EH (cell line): ENCODE measurements around the gene FLCN.

Experiments
- DNase-seq: peaks from one replicate; pipeline ENCODE4 v3.0.0-alpha.2; 2015; ENCODE audit warnings: low read depth

The FLCN gene

GRCh38 chr17:17236295-17237025 is 508 bp downstream of the FLCN start:
- peak; percentile 49 for DNase-seq

GRCh38 chr17:17235212-17236174 is 1.5 kb downstream of the FLCN start:
- peak; percentile 58 for DNase-seq

- DNase-seq: no peak
Observed at GRCh38 chr17:17232303-17232621, 4.7 kb downstream of the FLCN start.

DNA sequence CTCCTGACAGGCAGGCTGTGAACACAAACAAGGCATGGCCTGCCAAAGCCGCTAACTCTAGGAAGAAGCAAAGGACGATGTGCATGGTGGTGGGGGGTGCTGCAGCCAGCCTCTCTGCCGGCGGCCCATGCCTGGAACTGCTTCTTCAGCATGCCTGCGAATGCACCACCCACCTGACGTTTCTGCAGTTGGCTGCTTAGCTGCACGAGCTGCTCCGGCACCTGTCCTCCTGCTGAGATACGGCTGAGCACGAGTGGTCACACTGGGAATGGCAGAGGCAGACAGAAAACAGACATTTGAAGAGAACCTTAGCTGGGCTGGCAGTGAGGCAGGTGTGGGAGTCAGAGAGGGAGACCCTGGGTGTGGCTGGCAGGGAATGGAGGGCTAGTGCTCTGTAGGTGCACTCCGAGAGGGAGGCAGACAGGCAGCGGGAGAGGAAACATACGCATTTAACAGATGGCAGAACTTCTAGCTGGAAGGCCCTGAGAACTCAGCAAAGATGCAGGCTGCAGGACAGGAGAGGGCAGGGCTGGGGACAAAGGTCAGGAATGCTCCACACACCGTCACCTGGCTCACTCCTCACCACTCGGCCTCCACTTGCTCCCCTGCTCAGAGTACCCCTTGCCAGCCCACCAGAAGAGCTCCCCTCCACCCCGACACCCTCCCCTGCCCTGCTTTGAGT is 5.2 kb downstream of the FLCN start:
- no peak for DNase-seq

DNA sequence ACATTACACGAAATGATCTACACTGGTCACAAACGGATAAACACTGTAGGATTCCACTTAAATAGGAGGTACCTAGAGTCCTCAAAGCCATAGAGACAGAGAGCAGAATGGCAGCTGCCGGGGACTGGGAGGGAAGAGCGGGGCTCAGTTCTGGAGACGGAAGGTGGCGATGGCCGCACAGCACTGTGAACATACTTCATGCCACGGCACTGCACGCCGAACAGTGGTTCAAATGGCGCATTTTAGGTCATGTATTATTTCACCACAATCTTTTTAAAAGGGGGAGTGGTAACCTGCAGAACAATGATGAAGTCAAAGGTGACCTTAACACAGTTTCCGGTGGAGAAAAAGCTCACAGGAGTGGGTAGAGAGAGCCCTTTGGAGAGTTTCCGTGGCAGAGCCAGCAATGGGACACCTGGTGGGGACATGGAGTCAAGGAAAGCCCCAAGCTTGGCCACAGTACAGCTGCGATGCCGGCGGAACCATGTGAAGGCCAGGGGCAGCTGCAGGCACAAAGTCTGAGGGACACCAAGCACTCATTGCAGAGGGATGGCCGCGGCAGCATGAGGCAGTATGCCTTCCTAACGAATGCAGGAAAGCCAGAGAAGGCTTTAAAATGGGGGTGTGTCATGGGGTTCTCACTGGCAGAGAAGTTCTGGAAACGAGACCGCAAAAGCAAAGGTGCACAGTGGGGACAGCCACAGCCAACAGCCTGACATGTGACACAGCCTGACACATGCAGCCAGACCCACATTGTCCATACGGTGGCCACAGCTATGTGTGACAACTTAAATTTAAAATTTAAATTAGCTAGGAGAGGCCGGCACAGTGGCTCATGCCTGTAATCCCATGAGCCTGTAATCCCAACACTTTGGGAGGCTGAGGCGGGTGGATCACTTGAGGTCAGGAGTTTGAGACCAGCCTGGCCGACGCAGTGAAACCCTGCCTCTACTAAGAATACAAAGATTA is 7.3 kb downstream of the FLCN start:
- DNase-seq: no peak

DNA sequence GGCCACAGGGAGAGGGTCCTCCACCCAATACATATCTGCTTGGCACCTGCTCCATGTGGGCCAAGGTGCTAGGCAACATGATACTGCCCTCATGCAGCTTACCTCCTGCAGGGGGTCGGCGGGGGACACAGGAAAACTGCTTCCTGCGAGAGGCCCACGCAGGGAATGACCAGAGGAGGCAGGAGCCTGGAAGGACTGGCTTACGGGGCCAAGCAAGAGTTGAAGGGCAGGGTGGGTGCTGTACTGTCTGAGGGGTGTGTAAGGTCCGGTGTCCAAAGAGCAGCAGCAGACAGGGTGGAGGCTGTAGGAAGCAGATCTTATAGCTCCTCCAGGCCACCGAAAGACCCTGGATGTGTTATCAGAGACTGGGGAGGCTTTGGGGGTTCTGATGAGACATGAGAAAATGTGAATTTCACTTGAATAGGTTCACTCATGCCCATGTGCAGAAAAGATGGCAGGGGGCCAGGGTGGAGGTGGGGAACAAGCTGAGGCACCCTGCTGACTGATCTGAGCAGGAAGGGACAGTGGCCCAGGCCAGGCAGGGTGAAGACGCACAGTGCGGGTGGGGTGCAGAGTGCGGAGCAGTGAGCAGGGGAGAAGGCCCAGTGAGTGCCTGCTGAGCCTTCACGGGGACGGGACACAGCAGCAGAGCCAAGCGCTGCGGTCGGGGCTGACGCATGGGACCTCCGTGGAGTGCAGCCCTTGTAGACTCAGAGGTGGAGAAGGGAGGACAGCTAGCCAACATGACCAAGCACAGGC is 8.3 kb downstream of the FLCN start:
- DNase-seq: no peak

GRCh38 chr17:17227608-17228520 is 9.1 kb downstream of the FLCN start:
- no peak for DNase-seq

DNA sequence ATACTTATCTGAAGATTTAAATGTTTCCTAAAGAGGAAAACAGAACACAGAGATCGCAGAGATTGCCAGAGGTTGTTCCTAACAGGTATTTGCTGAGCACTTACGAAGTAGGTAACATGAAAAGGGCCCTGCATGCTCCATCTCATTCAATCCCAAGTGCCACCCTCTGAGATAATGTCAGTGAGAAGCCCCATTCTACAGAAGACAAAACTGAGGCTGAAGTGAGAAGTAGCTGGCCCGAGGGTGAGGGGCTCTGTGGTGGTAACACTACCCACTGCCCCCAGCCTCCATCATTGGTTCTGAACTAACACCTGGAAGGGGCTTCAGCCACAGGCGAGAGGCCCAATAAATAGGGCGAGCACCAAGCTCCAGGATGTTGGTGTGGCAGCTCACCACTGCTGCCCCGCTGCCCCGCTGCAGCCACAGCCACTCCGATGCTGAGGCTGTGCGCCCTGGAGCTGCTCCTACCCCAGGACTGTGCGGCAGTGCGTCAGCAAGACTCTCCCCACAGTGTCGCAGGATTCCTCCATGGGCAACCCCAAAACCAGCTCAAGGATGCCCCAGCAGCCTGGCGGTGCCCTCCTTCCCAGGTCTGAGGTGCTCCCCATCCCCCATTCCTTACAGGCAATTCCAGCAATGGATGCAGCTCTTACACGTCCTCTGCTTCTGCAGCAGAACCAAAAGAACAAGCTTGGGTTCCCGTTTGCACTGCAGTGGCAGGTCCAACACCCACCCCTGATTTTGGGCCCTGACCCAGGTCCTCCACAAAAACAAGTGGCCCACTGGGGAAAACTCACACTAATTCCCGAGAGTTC is 10.3 kb downstream of the FLCN start:
- no peak for DNase-seq

DNA sequence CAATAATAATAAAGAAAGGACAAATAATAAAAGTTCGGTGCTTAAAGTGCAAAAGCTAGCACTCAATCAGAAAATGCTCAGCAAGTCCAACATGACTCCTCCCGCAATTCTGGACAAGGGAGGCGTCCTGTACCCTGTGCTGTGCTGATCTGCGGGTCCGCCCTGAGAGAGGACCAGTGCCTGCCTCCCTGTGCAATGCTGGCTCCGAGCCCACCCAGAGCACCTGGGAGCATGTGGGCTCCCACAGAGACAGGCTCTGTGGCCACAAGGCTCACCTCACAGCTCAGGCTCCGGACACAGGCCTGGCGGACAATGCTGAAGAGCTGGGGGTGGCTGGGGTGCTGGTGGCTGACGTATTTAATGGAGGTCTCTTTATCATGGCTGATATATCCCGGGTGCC is 11.1 kb downstream of the FLCN start:
- no peak for DNase-seq

GRCh38 chr17:17224137-17224536 is 12.8 kb downstream of the FLCN start:
- no peak for DNase-seq

DNA sequence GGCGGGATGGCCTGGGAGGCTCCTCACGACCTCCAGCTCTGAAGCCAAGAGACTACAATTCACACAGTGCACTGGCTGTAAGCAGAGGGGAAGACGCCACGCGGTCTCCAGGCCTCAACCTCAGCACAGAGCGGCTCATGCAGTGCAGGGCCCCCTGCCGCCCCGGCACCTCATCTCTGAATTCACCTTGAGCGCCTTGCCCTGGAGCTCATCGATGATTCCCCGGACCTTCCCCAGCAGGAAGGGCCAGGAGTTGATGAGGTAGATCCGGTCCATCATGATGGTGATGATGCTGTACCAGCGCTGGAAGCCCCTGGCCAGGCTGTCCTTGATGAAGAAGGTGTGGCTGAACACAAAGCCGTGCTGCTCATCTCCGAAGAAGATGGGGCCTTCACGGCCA is 13.2 kb downstream of the FLCN start:
- DNase-seq: no peak

- no peak for DNase-seq
Observed at GRCh38 chr17:17221329-17221728, 15.6 kb downstream of the FLCN start.

DNA sequence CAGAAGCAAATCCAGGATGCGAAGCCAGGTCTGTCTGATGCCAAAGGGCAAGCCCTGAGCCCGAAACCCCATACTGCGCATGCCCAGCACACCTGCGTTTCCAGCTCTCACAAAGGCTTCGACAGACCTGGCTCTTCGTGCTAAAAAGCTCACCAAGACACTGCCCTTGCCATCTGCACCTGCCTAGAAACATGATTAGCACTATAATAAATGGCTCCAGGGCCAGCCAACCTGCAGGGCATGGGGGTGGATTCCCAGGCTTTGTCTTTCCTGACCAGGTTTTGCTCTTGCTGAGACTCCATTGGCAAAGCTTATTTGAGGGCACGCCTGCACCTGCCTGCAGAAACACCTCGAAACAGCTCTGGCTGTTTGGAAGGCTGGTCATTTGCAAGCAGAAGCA is 16.4 kb downstream of the FLCN start:
- no peak for DNase-seq

DNA sequence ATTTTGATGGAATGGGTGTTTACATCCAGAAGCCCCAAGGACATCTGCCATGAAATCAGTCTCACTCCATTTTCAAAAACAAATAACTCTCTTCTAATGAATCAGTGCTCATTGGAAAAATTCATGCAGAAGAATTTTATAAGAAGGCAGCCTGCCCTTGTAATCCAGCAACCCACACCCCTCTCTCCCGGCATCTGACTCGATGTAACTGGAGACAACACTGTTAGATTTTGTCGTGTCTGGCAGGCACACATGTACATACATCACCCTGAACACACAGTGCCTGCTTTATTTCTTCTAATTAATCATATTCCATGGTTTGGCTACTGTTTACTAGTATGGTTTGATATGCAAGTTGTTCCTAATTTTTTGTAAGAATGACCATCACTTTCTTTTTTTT is 19.0 kb downstream of the FLCN start:
- no peak for DNase-seq

DNA sequence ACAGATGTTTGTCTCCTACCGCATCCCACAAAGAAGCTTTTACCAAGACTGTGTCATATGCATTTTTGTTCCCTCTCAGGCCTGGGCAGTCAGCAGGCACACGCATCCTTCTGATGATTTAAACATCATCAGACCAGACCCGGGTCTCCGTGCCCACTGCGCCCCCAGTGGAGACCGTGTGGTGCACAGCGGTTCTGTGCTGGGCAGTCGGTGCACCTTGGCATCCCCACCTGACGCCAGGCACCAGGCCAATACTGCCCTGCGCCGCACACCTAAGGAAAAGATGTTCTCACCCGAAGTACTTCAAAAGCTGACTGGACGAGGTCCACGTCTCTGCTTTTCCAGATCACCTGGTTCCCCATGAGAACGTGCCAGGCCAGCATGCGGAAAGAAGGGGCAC is 20.2 kb downstream of the FLCN start:
- DNase-seq: no peak

DNA sequence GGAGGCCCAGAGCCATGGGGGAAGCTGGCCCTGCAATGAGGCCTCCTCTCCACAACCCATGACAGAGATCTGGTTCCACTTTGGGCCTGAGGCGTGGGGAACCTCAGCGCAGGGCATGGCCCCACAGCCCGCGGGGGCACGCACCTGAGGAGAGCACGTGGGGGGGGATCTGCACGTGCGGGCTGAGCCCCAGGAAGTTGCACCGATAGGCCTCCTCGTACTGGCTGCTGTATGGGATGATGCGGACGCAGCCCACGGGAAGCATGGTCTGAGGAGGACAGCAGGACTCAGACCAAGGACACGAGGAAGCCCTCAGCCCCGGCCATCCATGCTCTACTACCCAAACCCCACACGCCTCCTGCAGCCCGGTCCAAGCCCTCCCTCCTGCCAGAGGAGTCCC is 20.7 kb downstream of the FLCN start:
- no peak for DNase-seq

DNA sequence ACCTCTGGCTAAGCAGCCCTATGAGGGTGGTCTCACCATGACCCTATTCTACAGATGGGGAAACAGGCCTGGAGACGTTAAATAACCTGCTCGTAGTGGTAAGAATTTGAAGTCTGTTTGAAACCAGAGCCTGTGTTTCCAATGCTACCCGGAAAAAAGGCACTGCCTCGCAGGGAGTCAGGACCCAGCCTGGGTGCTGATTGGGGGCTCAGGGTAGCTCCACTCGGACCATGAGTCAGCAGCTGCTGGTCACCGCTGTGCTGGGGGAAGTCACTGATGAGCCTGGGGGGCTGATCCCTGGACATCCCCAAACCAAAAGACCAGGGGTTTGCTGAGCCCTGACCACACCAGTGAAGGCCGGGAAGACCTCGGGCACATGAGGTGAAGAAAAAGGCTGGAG is 21.4 kb downstream of the FLCN start:
- no peak for DNase-seq

DNA sequence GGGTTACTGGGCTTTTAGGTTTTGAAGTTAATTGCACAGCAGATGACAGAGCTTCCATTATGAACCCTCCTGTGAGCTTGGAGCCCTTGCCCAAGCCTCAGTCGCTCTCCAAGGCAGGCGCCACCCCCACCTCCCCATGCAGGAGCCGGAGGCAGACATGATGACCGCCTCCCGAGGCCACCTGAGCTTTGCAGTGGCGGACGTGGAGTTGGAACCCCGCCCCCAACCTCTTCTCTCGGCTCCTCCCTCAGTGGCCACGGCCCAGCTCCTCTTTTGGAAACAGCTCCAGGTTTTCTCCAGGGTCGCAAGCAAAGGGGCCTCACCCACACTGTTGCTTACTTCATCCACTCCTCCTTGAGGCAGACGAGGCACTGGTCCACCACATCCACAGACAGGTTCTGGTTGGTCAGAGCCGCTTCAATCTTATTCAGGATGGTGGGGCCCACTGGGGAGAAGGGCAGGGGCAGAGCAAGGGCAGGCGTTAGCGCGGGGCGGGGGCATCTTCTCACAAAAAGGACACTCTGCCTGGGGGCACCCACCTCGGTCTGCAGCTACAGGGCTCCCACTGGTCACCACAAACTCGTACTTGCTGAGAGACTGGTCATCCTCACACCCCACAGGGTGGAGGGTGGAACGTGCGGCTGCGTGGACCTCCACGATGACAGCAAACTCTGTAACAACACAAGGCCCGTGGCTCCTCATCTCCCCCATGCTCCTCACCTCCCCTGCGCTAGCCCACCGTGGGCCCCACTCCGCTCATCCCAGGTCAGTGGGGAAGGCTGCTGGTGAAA is 22.1 kb downstream of the FLCN start:
- DNase-seq: no peak
